HUDEP-2 (cell line): Measurements from ENCODE around the gene ABCB11.
A peak's percentile ranks its signal among the peaks of the same experiment; 100 is the strongest.
"Not testable (repeated sequence)": the region's sequence is repeated elsewhere in the genome, so short reads cannot be mapped to it uniquely, and the experiment has no call there.

Experiments used
- DNase-seq, 76 experiments: peaks; one replicate each; lab custom pipeline; 2025; ENCODE audit not compliant: unreplicated experiment in 76 of 76; lab: John Stamatoyannopoulos, UW

The ABCB11 gene

GRCh38 chr2:168941297-168941696 is 89.8 kb downstream of the ABCB11 start:
- DNase-seq: peak in 3 of 76 experiments; percentile 10 to 38 (median 28)

GRCh38 chr2:168939918-168940317 is 91.2 kb downstream of the ABCB11 start:
- no peak for DNase-seq

GRCh38 chr2:168939061-168939460 is 92.1 kb downstream of the ABCB11 start:
- DNase-seq: no peak

- peak in 13 of 76 experiments; percentile 2 to 32 (median 13) for DNase-seq
These were observed 95.1 kb downstream of the ABCB11 start for GRCh38 chr2:168935810-168936581.

DNA sequence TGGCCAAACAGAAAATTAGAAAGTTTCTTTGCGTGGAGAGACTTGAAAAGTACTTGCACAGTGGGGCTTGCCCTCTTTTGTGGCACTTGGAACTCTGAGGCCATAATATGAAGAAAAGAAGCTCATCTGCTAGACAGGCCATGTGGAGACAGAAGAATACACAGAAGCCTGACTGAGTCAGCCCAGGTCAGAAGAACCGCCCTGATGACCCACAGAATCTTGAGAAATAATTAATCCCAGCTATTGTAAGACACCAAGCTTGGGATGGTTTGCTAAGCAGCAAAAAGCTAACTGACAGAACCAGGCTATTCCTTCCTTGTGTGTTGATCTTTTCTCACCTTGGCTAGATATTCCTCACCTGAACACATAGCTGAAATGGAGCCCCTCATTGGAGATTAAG is 96.3 kb downstream of the ABCB11 start:
- DNase-seq: no peak

DNA sequence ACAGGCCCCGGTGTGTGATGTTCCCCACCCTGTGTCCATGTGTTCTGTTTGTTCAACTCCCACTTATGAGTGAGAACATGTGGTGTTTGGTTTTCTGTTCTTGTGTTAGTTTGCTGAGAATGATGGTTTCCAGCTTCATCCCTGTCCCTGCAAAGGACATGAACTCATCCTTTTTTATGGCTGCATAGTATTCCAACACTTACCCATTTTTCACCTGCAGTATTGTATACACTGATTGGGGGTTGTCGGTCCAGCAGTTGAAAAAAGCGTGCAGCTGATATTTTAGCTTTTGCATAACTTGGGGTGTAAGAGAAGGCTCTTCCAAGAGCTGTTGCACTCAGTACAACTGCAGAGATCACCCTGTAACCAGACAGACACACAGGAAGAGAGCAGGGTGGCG is 99.0 kb downstream of the ABCB11 start:
- not testable (repeated sequence) for DNase-seq

GRCh38 chr2:168930242-168930641 is 100.9 kb downstream of the ABCB11 start:
- no peak for DNase-seq

- no peak for DNase-seq
These were observed 102.1 kb downstream of the ABCB11 start for GRCh38 chr2:168929031-168929430.

GRCh38 chr2:168928113-168928831 is 102.9 kb downstream of the ABCB11 start:
- DNase-seq: no peak

GRCh38 chr2:168926621-168927386 is 104.3 kb downstream of the ABCB11 start:
- no peak for DNase-seq

- DNase-seq: peak in 27 of 76 experiments; percentile 5 to 55 (median 26)
These were observed 110.5 kb downstream of the ABCB11 start for GRCh38 chr2:168920504-168921157.

DNA sequence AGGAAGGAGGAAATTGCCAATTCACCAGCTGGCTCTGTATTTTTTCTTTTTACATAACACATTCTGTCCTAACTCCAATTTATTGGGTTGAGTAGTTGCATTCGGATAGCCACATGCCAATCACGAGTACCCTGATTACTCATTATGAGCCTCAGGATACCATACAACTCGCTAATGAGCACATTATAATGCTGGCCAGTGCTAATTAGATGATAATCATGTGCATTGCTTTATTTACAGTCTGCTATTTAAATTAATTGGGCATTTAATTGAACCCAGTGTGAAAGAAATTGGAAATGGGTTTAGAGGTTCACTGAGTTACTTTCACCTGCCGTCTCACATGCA is 114.8 kb downstream of the ABCB11 start:
- no peak for DNase-seq

- DNase-seq: no peak
These were observed 115.4 kb downstream of the ABCB11 start for GRCh38 chr2:168915441-168916330.

DNA sequence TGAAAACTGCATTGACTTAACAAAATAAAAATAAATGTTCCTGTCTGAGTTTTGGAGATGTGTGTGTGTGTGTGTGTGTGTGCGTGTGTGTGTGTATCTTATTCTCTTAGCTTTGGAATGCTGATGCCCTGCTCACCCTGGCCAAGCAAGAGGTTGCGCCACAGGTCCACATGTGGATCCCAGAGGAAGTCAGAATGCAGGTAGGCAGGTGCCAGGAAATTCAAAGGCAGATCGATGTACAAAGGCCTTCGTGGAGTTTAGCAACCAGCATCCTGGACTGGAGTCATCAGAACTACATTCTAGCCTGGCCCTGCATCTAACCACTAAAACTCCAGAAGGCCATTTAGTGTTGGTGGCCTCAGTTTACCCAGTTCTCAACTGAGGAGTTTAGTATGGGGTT is 117.6 kb downstream of the ABCB11 start:
- no peak for DNase-seq

- no peak for DNase-seq
These were observed 118.2 kb downstream of the ABCB11 start for GRCh38 chr2:168912901-168913369.

GRCh38 chr2:168912466-168912865 is 118.7 kb downstream of the ABCB11 start:
- no peak for DNase-seq

DNA sequence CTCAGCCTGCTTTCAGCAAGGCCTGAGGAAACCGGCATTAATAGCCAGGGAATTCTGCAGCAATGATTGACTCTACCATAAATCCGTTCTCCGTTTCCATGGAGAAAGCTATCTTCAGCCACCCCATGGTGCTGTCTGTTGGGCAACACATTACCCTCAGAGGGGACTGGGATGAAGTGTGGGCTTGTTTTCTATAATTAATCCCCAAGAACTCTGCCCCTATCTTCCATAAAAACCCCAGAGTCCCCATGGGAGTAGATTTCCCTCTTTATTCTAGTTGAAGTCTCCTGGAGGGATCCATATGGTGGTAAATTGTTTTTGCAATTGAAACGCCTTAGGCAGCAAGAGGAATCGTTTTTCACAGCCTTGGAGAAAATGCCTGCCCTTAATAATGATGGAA is 120.8 kb downstream of the ABCB11 start:
- DNase-seq: no peak

- DNase-seq: no peak
These were observed 123.0 kb downstream of the ABCB11 start for GRCh38 chr2:168907940-168908662.

DNA sequence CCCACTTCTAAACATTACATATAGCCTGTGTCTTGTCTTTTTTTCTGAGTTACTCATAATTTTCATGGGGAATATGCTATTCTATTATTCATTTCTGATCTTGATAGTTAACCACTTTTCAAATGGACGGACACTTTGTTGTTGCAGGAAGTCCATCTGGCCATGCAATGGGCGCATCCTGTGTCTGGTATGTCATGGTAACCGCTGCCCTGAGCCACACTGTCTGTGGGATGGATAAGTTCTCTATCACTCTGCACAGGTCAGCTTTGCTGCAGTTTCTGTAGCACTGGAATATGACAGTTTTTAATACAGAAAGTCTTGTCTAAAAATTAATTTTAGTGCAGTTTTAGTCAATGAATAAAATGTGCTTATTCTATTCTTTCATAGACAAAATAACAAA is 126.8 kb downstream of the ABCB11 start:
- DNase-seq: no peak
